ENCODE data around the gene MEX3B.

MEX3B gene

DNA sequence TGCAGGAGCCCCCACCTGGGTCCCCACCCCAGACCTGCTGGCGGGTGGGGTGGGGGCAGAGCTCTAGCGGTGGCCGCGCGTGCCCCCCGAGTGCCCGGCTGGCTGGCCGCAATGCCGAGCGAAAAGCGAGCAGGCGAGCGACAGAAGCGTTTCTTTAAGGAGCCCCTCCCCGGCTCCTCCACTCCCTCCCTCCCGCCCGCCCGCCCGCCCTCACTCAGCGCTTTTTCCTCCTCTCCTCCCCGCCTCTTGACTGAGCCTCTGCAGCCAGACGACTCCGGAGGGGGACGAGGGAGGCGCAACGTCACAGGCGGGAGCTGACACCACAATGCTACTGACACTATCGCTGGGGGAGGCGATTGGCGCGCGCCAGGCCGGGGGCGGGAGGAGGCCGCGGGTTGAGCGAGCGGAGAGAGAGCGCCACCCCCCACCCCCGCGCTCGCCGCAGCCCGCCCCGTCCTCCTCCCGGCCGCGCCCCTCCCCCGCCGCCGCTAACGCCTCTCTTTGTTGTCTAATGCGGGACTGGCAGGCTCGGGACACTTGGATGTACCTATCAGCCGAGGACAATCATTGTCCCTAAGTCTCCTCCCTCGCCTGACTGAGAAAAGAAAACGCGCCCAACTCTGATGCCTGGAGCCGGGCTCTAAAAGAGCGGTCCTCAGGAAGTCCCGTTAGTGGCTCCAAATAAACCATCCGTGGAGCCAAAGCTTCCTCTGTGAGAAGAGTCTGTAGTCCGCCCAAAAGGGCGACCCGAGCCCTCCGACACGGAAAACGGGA lies at the start of gene MEX3B:
MEX3B (minus strand) TSS at position 127 of the 774 bp plus-strand sequence. CDS start 313 bp downstream, outside the sequence.
- DNase-seq = peak; percentile 89

DNA sequence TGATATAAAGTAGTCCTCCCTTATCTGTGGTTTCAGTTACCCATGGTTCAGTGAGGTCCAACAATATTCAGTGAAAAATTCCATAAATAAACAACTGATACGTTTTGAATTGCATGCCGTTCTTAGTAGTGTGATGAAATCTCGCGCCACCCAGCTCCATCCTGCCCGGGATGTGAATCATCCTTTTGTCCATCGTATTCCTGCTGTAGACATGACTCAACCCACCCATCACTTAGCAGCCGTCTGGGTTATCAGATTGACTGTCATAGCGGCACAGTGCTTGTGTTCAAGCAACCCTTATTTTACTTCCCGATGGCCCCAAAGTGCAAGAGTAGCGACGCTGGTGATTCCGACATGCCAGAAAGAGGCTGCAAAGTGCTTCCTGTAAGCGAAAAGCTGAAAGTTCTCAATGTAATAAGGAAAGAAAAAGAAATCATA lies 48.0 kb upstream of the MEX3B start:
- DNase-seq = no peak

DNA sequence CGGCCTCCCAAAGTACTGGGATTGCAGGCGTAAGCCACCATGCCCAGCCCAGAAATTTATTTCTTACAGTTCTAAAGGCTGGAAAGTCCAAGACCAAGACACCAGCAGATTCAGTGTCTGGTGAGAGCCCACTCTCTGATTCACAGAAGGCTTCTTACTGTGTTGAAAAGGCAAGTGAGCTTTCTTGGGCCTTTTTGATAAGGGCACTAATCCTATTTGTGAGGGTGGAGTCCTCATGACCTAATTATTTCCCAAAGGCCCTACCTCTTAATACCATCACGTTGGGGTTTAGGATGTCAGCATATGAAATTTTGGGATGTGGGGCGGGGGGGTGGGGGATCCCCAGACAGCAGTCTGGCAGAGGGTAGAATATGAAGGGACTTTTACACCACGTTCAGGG lies 47.5 kb upstream of the MEX3B start:
- DNase-seq = no peak

DNA sequence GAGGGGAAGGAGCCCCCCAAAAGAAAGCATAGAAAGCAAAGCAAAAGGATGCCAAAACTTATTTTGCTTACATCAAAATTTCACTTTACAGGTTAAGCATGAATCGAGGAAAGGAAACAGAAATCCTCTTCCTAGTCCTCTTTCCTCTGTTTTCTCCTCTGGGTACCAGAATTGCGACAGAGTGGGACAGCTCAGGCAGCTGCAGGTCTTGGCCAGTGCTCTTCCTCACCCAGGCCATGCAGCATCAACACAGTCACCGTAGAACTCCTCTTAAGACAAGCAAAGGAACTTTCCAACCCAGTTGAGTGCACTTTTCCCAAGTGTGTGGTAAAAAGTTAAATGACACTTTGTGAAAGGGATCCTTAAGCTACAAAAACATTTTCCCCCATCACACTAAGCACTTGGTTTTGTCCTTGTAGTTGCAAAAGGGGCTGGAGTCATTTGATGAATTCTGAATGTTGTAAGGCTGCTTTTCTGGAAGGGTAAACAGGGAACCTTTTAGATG lies 45.9 kb upstream of the MEX3B start:
- DNase-seq = no peak

DNA sequence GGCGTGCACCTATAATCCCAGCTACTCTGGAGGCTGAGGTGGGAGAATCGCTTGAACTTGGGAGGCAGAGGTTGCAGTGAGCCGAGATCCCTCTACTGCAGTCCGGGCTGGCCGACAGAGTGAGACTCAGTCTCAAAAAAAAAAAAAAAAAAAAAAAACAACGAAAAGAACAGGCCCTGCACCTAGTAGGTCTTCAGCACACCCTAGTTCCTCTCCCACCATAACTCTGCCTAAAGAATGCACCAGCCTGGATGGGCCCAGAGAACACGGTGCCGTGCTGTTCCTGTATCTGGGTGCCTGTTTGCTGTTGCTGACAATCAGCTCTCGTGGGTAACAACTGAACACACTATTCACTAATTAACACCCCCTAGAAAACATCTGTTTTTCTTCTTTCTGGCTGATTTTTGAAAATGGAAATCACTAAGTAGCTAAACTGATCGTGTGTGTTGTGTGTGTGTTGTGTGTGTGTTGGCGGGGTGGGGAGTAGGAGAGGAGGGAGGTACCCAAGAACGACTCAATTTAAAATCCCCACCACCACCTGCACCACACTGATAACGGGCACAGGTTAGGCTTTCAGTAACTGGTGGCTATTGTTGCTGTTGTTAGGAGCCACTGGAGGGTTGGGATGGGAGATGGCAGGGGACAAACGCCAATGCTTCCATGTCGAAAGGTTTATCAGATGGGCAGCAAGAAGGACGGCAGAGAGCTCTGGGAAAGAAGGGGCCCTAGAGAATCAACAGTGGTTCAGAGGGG lies 40.6 kb upstream of the MEX3B start:
- DNase-seq = no peak

DNA sequence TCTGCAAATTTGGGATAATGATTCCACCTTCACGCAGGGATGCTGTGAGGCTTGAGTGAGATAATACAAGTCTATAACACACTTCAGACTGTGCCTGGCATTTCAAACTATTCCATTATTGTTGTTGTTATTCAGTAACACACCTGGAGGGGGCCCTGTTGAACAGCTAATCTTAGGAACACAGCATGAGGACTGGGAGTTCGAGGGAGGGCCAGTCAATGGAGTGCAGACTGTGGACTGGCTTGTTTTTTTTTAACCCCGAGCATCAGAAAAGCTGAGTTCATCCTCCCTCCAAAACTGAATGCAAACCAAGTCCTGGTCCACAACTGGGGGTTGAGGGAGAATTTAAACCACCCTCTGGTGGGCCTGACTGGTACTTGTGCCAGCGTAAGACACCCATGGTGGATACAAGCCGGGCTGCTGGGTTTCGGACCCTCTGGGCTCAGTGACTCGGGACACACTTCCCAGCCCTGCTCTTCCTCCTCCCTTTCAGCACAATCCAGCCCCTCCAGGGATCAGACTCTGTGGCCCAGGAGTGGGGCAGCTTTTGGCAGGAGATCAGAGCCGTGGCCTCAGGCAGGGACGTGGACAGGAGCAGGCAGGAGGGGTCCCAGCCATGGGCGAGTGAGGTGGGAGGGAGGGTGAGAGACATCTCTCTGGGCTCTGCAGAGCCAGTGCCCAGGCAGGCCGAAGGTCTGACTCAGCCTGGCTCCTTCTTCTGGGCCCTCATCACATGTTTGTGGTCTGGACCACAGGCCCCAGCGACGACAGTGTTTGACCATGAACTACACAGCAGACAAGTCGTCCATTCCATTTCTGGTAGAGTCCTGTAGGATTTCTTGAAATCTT lies 36.3 kb upstream of the MEX3B start:
- no peak for DNase-seq

DNA sequence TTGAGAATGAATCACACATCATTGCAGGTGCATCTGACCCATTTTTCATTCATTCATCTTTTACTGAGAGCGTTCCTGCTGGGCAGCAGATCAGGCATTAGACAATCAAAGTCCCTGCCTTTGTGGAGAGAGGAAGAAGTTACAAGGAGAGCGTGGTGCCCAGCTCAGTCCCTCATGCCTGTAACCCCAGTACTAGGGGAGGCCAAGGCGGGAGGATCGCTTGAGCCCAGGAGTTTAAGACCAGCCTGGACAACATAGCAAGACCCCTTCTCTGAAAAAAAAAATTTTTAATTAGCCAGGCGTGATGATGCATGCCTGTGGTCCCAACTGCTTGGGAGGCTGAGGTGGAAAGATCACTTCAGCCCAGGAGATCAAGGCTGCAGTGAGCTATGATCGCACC lies 35.0 kb upstream of the MEX3B start:
- no peak for DNase-seq

DNA sequence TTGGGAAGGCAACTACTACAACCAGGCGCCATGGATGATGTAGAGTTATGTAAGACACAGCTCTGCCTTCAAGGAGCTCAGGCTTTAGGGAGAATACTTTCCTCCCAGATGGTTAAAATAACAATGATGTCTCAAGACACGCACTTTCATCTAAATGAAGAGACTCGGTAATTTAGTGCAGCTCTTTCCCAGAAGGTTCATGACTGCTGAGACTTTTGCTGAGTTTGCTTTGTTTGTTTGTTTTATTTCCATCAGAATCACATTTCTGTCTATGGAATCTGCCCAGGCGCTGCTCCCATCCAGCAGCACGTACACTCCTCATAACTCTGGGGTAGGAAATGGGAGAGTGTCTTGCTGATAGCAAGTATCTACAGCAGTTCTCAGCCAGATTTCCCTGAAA lies 33.9 kb upstream of the MEX3B start:
- no peak for DNase-seq

DNA sequence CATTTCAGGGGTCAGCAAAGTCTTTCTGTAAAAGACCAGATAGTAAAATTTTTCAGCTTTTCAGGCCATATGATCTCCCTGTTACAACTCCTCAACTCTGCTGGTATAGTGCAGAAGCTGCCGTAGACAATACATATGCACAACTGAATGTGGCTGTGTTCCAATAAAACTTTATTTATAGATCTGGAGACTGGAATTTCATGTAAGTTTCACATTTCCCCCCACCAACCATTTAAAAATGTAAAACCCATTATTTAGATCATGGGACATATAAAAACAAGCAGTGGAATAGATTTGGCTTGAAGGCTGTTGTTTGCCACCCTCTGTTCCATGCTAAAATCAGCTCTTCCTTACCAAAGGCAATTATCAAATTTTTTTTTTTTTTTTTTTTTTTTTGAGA lies 28.8 kb upstream of the MEX3B start:
- no peak for DNase-seq

DNA sequence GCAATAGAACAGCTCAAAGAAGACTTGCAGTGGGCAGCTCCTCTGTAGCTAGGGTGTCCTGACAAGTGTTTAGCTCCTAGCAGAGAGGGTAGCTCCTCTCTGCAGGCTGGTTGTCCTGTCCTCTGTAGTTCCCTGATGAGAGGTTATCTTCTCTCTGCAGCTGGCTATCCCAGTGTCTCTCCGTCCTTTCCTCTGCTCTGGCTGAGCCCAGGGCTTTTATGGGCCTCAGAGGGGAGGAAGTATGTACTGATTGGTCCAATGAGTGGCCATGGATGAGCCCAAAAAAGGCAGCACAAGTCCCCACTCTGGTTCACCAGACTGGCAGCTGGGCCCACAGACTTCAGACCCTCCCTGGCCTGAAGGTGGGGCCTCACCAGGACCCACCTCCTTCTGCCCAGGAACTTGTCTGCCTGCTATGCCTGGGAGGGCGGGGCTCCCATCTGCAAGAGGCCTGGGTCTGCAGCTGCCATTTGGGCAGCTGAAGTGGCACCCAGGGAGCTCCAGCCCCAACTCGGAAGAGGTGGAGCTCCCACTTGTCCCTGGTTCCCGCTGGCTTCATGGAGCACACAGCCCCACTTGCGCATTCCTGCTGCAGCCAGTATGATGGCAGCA lies 27.2 kb upstream of the MEX3B start:
- DNase-seq = no peak

DNA sequence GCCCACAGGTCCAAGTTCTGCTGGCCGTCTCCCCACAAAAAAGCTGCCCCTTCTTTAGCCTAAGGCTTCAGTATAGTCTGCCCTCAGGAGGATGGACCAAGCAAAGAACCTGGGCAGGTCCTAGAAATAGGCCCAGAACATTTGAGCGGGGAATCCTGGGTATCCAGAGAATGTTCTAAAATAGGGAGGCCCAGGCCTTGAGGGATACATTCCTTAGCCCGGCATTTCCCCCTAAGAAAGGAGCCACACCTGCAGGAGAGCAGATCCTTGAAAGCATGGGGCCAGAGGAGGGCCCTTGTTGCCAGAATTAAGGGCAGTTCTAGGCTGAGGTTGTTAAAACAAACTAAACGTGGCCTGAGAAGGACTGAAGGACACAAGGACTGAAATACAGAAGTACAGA lies 20.6 kb upstream of the MEX3B start:
- no peak for DNase-seq

DNA sequence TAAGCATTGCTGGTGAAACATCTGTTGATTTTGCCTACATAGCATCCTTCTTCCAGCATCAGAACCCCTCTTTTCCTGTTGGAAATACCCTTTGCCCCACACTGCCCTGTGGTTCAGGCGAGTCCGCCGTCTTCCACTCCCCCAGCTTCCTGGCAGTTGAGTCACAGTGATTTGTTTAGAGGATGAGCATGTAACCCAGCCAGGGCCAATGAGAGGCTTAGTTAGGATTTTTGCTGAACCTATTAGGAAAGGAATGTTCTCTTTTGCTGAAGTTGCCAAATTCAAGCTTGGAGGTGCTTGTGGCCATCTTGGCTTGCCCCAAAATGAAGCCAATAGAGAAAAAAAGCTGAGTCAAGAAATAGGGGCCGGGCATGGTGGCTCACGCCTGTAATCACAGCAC lies 19.0 kb upstream of the MEX3B start:
- no peak for DNase-seq

DNA sequence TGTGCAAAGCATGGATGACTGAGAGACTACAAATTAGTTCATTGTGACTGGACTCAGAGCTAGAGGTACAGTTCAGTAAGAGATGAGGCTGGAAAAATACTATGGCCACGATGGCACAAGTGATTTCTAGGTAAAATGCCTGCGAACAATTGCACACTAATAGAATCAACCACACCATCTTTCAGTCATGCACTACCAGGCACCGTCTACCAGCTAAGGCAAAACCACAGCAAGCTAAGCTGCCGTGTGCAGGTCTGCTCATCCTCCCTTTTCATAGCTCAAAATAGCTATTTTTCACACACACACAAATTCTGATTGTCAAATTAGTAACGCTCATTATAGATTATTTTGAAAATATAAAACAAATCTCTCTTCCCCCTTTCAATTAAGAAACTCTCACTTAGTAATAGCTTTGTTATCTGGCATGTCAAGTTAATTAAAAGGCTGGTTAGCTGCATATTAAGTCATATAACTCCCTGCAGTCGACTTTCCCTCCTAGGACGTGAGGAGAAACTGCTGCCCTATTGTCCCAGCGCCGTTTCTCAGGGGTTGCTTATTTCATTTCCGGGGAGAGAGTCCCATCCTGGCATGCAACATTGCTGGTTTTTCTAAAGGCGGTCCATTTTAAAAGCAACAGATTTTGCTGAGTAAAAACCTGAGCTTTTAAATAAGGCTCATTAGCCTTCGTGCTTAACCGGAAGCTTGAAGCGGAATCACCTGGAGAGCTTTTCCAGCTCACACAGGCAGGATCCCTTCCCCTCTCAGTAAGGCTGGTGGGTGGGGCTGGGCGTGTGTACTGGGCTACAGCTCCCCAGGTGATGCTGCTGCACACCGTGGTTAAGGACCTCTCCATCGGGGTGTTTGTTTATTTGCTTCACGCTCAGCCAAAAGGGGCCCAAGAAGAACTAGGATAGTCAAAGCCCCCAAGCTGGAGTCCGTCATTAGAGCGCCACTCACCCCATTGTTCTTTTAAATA lies 16.9 kb upstream of the MEX3B start:
- no peak for DNase-seq

DNA sequence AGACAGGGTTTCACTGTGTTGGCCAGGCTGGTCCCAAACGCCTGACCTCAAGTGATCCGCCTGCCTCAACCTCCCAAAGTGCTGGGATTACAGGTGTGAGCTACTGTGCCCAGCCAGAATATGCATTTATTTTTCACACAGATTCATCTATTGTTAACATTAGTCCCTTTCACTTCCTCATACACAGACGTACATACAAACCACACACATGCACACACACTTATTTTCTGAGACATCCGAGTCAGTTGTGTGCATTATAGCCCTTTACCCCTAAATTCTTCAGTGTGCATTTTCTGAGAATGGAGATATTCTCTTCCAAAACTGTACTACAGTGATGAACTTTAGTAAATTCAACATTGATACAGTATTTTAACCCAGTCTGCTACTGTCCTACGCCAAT lies 15.0 kb upstream of the MEX3B start:
- no peak for DNase-seq

DNA sequence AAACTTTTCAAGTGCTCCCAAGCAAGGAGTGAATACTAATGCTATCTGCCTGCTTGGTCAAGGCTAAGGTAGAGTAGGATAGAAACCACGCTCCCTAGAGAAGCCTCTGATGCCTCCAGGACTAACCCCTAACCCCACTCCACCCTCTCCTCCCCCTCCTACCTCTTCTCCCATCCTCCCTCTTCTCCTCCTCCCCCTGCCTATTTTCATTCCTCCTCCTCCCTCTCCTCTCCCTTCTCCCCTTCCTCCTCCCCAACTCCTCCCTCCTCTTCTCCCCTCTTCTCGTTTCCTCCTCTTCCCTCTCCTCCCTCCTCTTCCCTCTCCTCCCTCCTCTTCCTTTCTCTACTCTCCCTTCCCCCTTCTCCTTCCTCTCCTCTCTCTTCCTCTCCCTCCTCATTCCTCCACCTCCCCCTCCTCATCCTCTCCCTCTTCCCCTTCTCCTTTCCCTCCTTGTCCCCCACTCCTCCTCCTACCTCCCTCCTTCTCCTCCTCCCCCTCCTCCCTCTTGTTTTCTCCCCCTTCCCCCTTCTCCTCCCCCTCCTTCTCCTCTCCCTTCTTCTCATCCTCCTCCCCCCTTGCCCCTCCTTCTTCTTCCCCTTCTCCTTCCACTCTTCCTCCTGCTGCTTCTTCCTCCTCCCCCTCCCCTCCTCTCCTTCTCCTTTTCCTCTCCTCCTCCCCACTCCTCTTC lies 12.8 kb upstream of the MEX3B start:
- no peak for DNase-seq

DNA sequence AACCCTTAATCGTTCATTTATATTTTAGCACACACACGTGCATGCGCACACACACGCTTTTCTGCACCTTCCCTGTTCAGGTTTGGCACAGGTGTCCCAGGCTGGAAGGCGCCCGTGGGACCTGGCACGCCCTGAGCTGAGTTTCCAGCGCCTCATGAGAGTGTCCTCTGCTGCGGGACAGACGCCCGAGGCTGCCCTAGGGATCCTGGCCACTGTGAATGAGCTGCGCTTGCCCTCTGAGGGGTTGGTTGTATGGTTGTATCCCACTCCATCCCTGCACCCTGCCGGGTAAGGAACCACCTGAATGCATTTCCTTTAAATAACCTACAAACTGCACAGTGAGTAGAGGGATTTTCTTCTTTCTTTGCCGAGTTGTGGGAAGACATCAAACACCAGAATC lies 12.2 kb upstream of the MEX3B start:
- no peak for DNase-seq

DNA sequence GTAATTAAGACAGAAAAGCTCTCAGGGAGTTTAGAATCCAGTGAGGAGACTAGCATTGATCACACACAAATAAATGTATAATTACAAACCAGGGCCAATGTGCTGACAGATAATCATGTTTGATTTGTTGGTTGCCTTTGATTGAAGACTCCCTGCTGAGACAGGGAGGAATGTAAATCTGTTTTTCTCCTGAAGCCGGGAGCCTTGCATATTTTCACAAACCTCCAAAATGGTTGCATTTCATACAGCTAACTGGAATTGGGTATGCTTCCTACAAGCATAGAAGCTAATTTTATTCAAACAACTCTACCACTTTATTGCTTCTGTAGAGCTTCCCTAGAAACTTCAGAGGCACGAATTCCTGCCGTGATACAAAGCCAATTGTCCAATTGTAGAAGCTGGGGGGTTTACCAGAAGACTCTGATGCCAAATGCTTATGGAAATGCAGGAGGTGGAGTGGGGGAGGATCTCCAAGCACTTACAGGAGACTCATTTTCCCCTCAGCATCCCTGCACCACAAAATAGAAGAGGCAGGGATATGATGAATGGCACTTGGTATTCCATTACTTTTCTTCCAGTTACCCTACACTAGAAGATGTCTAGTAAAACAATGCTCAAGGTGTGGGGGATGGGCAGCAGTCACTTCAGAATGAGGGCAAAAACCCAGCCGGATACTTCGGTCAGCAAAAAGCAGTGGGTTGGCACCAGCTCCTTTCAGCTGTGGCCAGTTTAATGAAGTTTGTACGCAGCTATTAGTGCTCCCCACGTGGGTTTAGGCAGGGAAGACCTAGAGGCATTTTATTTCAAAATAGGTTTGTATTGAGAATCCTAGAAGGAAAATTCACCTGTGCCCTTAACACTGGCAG lies 11.4 kb upstream of the MEX3B start:
- no peak for DNase-seq

DNA sequence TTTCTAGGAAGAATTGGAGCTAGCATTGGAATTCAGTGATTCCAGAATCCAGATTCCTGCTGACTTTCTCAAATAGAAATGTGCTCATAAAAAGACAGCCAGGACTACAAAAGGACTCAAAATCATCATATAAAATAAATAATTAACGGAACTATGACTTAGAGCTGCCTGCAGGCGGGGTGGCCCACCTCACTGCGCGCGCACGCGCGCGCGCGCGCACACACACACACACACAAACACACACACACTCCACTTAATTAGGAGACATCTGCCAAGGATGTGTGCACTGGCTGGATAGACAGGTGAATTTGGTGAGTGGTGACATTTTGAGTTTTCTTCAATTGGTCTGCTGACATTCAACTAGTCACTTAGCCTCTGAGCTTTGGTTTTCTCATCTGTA lies 6.9 kb upstream of the MEX3B start:
- no peak for DNase-seq

DNA sequence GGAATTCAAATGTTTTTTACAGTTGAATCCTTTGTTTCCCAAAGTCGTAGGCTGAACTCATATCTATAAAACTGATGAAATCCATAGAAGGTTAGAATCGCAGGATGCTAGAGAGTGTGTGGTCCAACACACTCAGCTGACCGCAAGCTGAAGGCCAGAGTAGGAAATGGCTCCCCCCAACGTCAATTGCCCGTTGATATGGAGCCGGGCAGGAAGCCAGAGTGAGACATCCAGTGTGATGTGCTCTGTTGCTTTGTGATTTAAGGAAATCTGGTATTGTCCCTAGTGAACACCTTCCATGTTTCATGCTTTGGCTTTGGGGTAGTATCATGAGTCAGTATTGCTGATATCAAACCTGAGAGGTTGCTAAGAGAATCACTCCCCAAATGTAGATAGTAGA lies 5.8 kb upstream of the MEX3B start:
- no peak for DNase-seq

DNA sequence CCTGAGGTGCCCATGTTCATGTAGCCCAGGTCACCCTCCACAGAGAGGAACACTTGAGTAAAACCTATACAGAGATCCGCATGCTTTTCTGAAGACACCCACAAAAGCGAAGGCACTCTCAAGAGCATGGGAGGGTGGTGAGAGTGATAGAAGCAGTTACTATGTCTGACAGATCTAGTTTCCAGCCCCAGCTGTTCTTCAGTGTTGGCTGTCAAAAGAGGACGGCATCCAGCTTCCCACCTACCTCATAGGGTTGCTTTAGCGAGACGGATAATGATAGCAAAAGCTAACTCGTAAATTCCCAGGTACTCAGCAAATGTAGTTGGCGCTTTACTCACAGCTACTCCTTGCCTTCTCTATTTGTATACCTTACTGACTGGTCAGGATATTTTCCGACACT lies 3.0 kb upstream of the MEX3B start:
- DNase-seq = no peak

All from NCI-H1092 (cell line).